ENCODE measurements around the gene LNX1. TPM values are rescaled to one million over a fixed set of nuclear protein-coding genes. Genes with fewer than 3 reads are reported as not detected.

LNX1 gene
- total RNA-seq, 1 experiment from 2014 or later: 1.7 TPM

DNA sequence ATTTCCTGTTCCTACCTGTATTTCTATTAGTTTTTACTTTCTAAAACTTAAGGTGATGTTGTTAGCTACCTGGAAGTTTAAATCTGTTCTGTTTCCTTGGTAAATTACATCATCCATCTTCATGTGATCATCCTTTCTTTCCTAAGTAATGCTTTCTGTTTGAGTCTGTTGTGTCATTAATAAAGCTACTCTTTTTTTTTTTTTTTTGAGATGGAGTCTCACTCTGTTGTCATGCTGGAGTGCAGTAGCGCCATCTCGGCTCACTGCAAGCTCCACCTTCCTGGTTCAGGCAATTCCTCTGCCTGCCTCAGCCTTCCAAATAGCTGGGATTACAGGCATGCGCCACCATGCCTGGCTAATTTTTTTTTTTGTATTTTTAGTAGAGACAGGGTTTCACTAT lies 140.5 kb downstream of the LNX1 start:
- Histone ChIP-seq H3K23ac (ENCODE audit: insufficient read length, low read depth, low read length) (no peak overlapping the region), H2BK15ac (ENCODE audit: low read depth, low read length) (no peak overlapping the region), H3K4ac (ENCODE audit: low read depth, low read length) (no peak overlapping the region), H3K14ac (ENCODE audit: insufficient read depth, low read length) (no peak overlapping the region), H3K79me1 (ENCODE audit: insufficient read depth, low read depth, low read length, poor library complexity, severe bottlenecking) (no peaks in the 10 kb centered on the region), H3K27ac (ENCODE audit: insufficient read length, low read depth, low read length) (no peak overlapping the region), H3K23me2 (ENCODE audit: insufficient read length, low read depth, low read length, poor library complexity, severe bottlenecking) (no peaks in the 10 kb centered on the region), H3K79me2 (ENCODE audit: insufficient read depth, low read length) (no peaks in the 10 kb centered on the region), H2AK5ac (ENCODE audit: insufficient read length, low read length) (no peak overlapping the region), H2BK20ac (ENCODE audit: low read depth, low read length, poor library complexity, severe bottlenecking) (no peak overlapping the region), H3T11ph (ENCODE audit: low read length) (no peak overlapping the region), H2BK120ac (ENCODE audit: low read depth, low read length, poor library complexity, severe bottlenecking) (no peak overlapping the region), H2BK5ac (ENCODE audit: insufficient read length, low read length) (no peak overlapping the region), H3K9me3 (ENCODE audit: control insufficient read depth, low read depth, low read length) (no peaks in the 10 kb centered on the region), H4K5ac (ENCODE audit: insufficient read length, low read depth, low read length) (no peak overlapping the region), H3K9ac (ENCODE audit: extremely low read depth, insufficient read length, low read length) (no peak overlapping the region), H3K18ac (ENCODE audit: insufficient read length, low read depth, low read length) (no peak overlapping the region), H2AFZ (ENCODE audit: low read length) (no peak overlapping the region), H3K56ac (ENCODE audit: insufficient read length, low read depth, low read length) (no peak overlapping the region), H4K8ac (replicated peaks; ENCODE audit: insufficient read length, low read depth, low read length) (no peak overlapping the region), H2BK12ac (ENCODE audit: insufficient read length, low read depth, low read length) (no peak overlapping the region), H4K20me1 (ENCODE audit: control insufficient read depth, insufficient read depth, insufficient read length) (no peaks in the 10 kb centered on the region), H3K4me1 (ENCODE audit: insufficient read depth, low read length) (no peaks in the 10 kb centered on the region), H4K91ac (ENCODE audit: insufficient read length, low read depth, low read length) (no peak overlapping the region), H3K4me2 (ENCODE audit: insufficient read depth, insufficient read length, low read length) (no peak overlapping the region), H3K27me3 (ENCODE audit: insufficient read depth, low read length) (no peaks in the 10 kb centered on the region)
- peak overlapping the region; percentile 5 to 12 (median 7); a peak in 2 of 7 replicates for H3K27ac Mint-ChIP-seq
- H3K4me1 Mint-ChIP-seq: peaks cover 5 to 10% of the 10 kb centered on the region in 2 experiments; a peak in 3 of 4 replicates
- no CpG with 5 or more reads among the region's 3 CpGs for WGBS (ENCODE audit: extremely low coverage, insufficient read length, low lambda C conversion rate)
- peaks cover 12 to 56% (median 47%) of the 10 kb centered on the region in 3 experiments; a peak in 6 of 7 replicates for H3K36me3 Mint-ChIP-seq (ENCODE audit: insufficient read depth in 1 of 3, low read depth in 3 of 3)
- DNase-seq: peak; percentile 42
- H3K9me3 Mint-ChIP-seq: no peaks in the 10 kb centered on the region
- H3K4me3 Mint-ChIP-seq: no peak overlapping the region
- TF ChIP-seq, protein P1, sequence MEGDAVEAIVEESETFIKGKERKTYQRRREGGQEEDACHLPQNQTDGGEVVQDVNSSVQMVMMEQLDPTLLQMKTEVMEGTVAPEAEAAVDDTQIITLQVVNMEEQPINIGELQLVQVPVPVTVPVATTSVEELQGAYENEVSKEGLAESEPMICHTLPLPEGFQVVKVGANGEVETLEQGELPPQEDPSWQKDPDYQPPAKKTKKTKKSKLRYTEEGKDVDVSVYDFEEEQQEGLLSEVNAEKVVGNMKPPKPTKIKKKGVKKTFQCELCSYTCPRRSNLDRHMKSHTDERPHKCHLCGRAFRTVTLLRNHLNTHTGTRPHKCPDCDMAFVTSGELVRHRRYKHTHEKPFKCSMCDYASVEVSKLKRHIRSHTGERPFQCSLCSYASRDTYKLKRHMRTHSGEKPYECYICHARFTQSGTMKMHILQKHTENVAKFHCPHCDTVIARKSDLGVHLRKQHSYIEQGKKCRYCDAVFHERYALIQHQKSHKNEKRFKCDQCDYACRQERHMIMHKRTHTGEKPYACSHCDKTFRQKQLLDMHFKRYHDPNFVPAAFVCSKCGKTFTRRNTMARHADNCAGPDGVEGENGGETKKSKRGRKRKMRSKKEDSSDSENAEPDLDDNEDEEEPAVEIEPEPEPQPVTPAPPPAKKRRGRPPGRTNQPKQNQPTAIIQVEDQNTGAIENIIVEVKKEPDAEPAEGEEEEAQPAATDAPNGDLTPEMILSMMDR (conservative IDR thresholded peaks at IDR 0.05): no peak
- no peaks in the 10 kb centered on the region for H3K27me3 Mint-ChIP-seq (ENCODE audit: low read depth)
